HEK293 (cell line): Measurements from ENCODE around the gene TRMT13.

ENCODE experiments used
- BCL11A ChIP-seq: fragments of 450-650 bp; formaldehyde crosslinking; IDR thresholded peaks from 2 replicates; pipeline ENCODE4 v1.5.1; 2016; ENCODE audit warnings: low read depth, missing biosample characterization, missing genetic modification characterization
- SP3 ChIP-seq: fragments of 450-650 bp; formaldehyde crosslinking; IDR thresholded peaks from 2 replicates; pipeline ENCODE4 v1.5.1; 2016; ENCODE audit warnings: missing biosample characterization, missing genetic modification characterization
- WT1 ChIP-seq: fragments of 450-650 bp; formaldehyde crosslinking; IDR thresholded peaks from 2 replicates; pipeline ENCODE4 v1.5.1; 2016; ENCODE audit warnings: missing biosample characterization, missing genetic modification characterization
- ZIC2 ChIP-seq: fragments of 450-650 bp; formaldehyde crosslinking; IDR thresholded peaks from 2 replicates; pipeline ENCODE4 v1.5.1; 2016; ENCODE audit warnings: missing biosample characterization, missing genetic modification characterization
- ZNF133 ChIP-seq: fragments of 450-650 bp; formaldehyde crosslinking; IDR thresholded peaks from 2 replicates; pipeline ENCODE4 v1.5.1; 2016; ENCODE audit warnings: missing biosample characterization, missing genetic modification characterization
- ZNF221 ChIP-seq: fragments of 450-650 bp; formaldehyde crosslinking; IDR thresholded peaks from 2 replicates; pipeline ENCODE4 v1.5.1; 2017; ENCODE audit warnings: missing biosample characterization, missing genetic modification characterization, borderline replicate concordance
- ZNF23 ChIP-seq: fragments of 450-650 bp; formaldehyde crosslinking; IDR thresholded peaks from 2 replicates; pipeline ENCODE4 v1.5.1; 2016; ENCODE audit warnings: missing biosample characterization, missing genetic modification characterization, borderline replicate concordance
- ZNF416 ChIP-seq: fragments of 450-650 bp; formaldehyde crosslinking; IDR thresholded peaks from 2 replicates; pipeline ENCODE4 v1.5.1; 2016; ENCODE audit warnings: missing biosample characterization, missing genetic modification characterization
- ZNF501 ChIP-seq: fragments of 450-650 bp; formaldehyde crosslinking; IDR thresholded peaks from 2 replicates; pipeline ENCODE4 v1.5.1; 2016; ENCODE audit warnings: missing biosample characterization, missing genetic modification characterization
- ZNF510 ChIP-seq: fragments of 450-650 bp; formaldehyde crosslinking; IDR thresholded peaks from 2 replicates; pipeline ENCODE4 v1.5.1; 2018; ENCODE audit warnings: mild to moderate bottlenecking, missing genetic modification characterization, missing biosample characterization; ENCODE audit not compliant: insufficient replicate concordance
- ZNF548 ChIP-seq: fragments of 450-650 bp; formaldehyde crosslinking; IDR thresholded peaks from 2 replicates; pipeline ENCODE4 v1.5.1; 2016; ENCODE audit warnings: missing biosample characterization, missing genetic modification characterization
- ZNF561 ChIP-seq: fragments of 450-650 bp; IDR thresholded peaks from 2 replicates; pipeline ENCODE4 v1.5.1; 2018; ENCODE audit warnings: missing biosample characterization, missing genetic modification characterization, borderline replicate concordance
- ZNF596 ChIP-seq: fragments of 450-650 bp; IDR thresholded peaks from 2 replicates; pipeline ENCODE4 v1.5.0; 2018; ENCODE audit warnings: missing biosample characterization, mild to moderate bottlenecking, missing genetic modification characterization, moderate library complexity
- ZNF677 ChIP-seq: fragments of 450-650 bp; IDR thresholded peaks from 2 replicates; pipeline ENCODE4 v1.5.0; 2018; ENCODE audit warnings: missing biosample characterization, mild to moderate bottlenecking, missing genetic modification characterization, moderate library complexity
- ZNF76 ChIP-seq: fragments of 450-650 bp; formaldehyde crosslinking; IDR thresholded peaks from 2 replicates; pipeline ENCODE4; 2016; ENCODE audit warnings: low read depth, missing biosample characterization, missing genetic modification characterization, borderline replicate concordance
- ZNF785 ChIP-seq: fragments of 450-650 bp; formaldehyde crosslinking; IDR thresholded peaks from 2 replicates; pipeline ENCODE4 v1.5.1; 2016; ENCODE audit warnings: missing biosample characterization, missing genetic modification characterization
- TF ChIP-seq, protein P1 (sequence below): fragments of 450-650 bp; formaldehyde crosslinking; IDR thresholded peaks from 2 replicates; pipeline ENCODE4 v1.5.1; 2017; ENCODE audit warnings: missing biosample characterization, missing genetic modification characterization
- TF ChIP-seq, protein P2 (sequence below): fragments of 450-650 bp; formaldehyde crosslinking; IDR thresholded peaks from 2 replicates; pipeline ENCODE4; 2016; ENCODE audit warnings: missing biosample characterization, missing genetic modification characterization
- TF ChIP-seq, protein P3 (sequence below): fragments of 450-650 bp; formaldehyde crosslinking; IDR thresholded peaks from 2 replicates; pipeline ENCODE4 v1.5.1; 2017; ENCODE audit warnings: missing biosample characterization, missing genetic modification characterization
- TF ChIP-seq, protein P4 (sequence below): fragments of 450-650 bp; formaldehyde crosslinking; IDR thresholded peaks from 2 replicates; pipeline ENCODE4 v1.5.1; 2017; ENCODE audit warnings: missing biosample characterization, missing genetic modification characterization
- TF ChIP-seq, protein P5 (sequence below): fragments of 450-650 bp; formaldehyde crosslinking; IDR thresholded peaks from 2 replicates; pipeline ENCODE4 v1.5.1; 2016; ENCODE audit warnings: missing biosample characterization, missing genetic modification characterization
- TF ChIP-seq, protein P6 (sequence below): fragments of 450-650 bp; formaldehyde crosslinking; IDR thresholded peaks from 2 replicates; pipeline ENCODE4 v1.5.1; 2016; ENCODE audit warnings: missing biosample characterization, missing genetic modification characterization

TRMT13 gene

DNA sequence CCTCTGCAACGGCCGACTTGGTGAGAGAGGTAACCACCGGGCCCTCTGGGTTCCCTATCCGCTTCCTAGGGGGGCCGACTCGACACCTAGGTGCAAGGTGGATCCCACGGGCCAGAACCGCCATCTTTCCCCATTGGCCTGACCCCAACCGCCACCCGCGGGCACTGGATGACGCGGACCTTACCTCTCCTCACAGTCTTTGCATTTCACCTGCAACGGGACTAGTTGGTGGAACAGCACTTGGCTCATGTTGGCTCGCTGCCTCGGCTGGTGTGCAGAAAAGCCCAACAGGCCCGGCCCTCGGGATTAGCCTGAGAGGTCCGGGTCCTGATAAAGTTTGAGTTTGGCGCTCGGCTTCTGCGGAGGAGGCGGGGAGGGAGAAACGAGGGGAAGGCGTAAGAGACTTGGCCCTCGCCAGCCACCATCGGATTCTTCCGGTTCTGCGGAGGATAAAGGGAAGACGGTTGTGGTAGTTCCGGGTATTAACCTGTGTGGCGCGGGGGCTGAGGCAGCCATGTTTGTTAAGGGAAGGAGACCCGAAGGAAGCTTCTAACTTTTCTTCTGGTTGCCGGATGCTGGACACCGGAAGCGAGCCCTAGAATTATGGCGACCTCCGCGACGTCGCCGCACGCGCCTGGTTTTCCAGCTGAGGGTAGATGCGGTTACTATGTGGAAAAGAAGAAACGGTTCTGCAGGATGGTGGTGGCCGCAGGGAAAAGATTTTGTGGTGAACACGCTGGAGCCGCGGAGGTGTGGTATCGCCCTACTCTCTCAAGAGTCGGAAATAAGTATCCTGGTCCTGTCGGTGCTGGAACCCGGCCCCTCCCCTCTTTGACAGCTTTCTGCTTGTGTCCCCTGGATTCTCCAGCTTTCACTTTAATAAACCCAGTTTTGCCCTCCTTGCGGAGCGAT is at the start of gene TRMT13, which contains the start of gene SASS6 (continued):
- TF ChIP-seq, protein P1, sequence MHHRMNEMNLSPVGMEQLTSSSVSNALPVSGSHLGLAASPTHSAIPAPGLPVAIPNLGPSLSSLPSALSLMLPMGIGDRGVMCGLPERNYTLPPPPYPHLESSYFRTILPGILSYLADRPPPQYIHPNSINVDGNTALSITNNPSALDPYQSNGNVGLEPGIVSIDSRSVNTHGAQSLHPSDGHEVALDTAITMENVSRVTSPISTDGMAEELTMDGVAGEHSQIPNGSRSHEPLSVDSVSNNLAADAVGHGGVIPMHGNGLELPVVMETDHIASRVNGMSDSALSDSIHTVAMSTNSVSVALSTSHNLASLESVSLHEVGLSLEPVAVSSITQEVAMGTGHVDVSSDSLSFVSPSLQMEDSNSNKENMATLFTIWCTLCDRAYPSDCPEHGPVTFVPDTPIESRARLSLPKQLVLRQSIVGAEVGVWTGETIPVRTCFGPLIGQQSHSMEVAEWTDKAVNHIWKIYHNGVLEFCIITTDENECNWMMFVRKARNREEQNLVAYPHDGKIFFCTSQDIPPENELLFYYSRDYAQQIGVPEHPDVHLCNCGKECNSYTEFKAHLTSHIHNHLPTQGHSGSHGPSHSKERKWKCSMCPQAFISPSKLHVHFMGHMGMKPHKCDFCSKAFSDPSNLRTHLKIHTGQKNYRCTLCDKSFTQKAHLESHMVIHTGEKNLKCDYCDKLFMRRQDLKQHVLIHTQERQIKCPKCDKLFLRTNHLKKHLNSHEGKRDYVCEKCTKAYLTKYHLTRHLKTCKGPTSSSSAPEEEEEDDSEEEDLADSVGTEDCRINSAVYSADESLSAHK = no peak; the same call in 1 of the 2 replicates
- TF ChIP-seq ZIC2 (tag by site-specific recombination) (peak; percentile 42; the same call in 1 of the 2 replicates), ZNF596 (tag by site-specific recombination) (no peak), ZNF416 (tag by site-specific recombination) (no peak), ZNF510 (tag by site-specific recombination) (no peak), ZNF785 (tag by site-specific recombination) (no peak), BCL11A (tag by site-specific recombination) (0 out of 2 replicates have a peak, but pooled peaks have one; percentile 7), ZNF76 (tag by site-specific recombination) (peak; percentile 96), ZNF561 (tag by site-specific recombination) (peak; percentile 55; the same call in 1 of the 2 replicates), ZNF133 (tag by site-specific recombination) (no peak), ZNF221 (tag by site-specific recombination) (no peak), ZNF677 (tag by site-specific recombination) (no peak), ZNF548 (no peak), WT1 (tag by site-specific recombination) (peak; percentile 8; the same call in 1 of the 2 replicates), ZNF501 (tag by site-specific recombination) (peak; percentile 92), ZNF23 (tag by site-specific recombination) (no peak), SP3 (peak; percentile 88)
- TF ChIP-seq, protein P2, sequence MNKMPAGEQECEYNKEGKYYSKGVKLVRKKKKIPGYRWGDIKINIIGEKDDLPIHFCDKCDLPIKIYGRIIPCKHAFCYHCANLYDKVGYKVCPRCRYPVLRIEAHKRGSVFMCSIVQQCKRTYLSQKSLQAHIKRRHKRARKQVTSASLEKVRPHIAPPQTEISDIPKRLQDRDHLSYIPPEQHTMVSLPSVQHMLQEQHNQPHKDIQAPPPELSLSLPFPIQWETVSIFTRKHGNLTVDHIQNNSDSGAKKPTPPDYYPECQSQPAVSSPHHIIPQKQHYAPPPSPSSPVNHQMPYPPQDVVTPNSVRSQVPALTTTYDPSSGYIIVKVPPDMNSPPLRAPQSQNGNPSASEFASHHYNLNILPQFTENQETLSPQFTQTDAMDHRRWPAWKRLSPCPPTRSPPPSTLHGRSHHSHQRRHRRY (tag by site-specific recombination) = no peak
- TF ChIP-seq, protein P3, sequence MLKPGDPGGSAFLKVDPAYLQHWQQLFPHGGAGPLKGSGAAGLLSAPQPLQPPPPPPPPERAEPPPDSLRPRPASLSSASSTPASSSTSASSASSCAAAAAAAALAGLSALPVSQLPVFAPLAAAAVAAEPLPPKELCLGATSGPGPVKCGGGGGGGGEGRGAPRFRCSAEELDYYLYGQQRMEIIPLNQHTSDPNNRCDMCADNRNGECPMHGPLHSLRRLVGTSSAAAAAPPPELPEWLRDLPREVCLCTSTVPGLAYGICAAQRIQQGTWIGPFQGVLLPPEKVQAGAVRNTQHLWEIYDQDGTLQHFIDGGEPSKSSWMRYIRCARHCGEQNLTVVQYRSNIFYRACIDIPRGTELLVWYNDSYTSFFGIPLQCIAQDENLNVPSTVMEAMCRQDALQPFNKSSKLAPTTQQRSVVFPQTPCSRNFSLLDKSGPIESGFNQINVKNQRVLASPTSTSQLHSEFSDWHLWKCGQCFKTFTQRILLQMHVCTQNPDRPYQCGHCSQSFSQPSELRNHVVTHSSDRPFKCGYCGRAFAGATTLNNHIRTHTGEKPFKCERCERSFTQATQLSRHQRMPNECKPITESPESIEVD (tag by site-specific recombination) = no peak
- TF ChIP-seq, protein P4, sequence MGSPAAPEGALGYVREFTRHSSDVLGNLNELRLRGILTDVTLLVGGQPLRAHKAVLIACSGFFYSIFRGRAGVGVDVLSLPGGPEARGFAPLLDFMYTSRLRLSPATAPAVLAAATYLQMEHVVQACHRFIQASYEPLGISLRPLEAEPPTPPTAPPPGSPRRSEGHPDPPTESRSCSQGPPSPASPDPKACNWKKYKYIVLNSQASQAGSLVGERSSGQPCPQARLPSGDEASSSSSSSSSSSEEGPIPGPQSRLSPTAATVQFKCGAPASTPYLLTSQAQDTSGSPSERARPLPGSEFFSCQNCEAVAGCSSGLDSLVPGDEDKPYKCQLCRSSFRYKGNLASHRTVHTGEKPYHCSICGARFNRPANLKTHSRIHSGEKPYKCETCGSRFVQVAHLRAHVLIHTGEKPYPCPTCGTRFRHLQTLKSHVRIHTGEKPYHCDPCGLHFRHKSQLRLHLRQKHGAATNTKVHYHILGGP (tag by site-specific recombination) = no peak
- TF ChIP-seq, protein P5, sequence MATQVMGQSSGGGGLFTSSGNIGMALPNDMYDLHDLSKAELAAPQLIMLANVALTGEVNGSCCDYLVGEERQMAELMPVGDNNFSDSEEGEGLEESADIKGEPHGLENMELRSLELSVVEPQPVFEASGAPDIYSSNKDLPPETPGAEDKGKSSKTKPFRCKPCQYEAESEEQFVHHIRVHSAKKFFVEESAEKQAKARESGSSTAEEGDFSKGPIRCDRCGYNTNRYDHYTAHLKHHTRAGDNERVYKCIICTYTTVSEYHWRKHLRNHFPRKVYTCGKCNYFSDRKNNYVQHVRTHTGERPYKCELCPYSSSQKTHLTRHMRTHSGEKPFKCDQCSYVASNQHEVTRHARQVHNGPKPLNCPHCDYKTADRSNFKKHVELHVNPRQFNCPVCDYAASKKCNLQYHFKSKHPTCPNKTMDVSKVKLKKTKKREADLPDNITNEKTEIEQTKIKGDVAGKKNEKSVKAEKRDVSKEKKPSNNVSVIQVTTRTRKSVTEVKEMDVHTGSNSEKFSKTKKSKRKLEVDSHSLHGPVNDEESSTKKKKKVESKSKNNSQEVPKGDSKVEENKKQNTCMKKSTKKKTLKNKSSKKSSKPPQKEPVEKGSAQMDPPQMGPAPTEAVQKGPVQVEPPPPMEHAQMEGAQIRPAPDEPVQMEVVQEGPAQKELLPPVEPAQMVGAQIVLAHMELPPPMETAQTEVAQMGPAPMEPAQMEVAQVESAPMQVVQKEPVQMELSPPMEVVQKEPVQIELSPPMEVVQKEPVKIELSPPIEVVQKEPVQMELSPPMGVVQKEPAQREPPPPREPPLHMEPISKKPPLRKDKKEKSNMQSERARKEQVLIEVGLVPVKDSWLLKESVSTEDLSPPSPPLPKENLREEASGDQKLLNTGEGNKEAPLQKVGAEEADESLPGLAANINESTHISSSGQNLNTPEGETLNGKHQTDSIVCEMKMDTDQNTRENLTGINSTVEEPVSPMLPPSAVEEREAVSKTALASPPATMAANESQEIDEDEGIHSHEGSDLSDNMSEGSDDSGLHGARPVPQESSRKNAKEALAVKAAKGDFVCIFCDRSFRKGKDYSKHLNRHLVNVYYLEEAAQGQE (tag by site-specific recombination) = no peak; the same call in 1 of the 2 replicates
- TF ChIP-seq, protein P6, sequence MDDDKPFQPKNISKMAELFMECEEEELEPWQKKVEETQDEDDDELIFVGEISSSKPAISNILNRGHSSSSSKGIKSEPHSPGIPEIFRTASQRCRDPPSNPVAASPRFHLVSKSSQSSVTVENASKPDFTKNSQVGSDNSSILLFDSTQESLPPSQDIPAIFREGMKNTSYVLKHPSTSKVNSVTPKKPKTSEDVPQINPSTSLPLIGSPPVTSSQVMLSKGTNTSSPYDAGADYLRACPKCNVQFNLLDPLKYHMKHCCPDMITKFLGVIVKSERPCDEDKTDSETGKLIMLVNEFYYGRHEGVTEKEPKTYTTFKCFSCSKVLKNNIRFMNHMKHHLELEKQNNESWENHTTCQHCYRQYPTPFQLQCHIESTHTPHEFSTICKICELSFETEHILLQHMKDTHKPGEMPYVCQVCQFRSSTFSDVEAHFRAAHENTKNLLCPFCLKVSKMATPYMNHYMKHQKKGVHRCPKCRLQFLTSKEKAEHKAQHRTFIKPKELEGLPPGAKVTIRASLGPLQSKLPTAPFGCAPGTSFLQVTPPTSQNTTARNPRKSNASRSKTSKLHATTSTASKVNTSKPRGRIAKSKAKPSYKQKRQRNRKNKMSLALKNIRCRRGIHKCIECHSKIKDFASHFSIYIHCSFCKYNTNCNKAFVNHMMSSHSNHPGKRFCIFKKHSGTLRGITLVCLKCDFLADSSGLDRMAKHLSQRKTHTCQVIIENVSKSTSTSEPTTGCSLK (tag by site-specific recombination) = no peak
